Ammon's horn (tissue), 1 donor: ENCODE measurements around the gene NUP43.
"Not testable (repeated sequence)": the region's sequence is repeated elsewhere in the genome, so short reads cannot be mapped to it uniquely, and the experiment has no call there.

Source experiments
- DNase-seq: peaks from one replicate; pipeline ENCODE4 v3.0.0-alpha.2; 2016; ENCODE audit warnings: low spot score

Gene NUP43

DNA sequence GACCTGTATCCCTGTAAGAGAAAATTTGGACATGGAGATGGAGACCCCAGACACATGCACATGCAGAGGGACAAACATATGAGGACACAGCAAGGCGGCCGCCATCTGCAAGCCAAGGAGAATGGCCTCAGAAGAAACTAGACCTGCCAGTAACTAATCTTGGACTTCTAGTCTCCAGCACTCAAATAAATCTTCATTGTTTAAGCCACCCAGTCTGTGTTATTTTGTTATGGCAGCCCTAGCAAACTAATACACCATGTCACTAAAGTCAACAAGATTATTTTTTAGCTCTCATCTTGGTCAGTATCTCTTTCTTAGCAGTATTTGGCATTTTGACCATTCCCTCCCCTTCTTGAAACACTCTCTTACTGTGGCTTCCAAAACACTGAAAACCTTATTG is 55.1 kb downstream of the NUP43 start:
- DNase-seq, result no peak

DNA sequence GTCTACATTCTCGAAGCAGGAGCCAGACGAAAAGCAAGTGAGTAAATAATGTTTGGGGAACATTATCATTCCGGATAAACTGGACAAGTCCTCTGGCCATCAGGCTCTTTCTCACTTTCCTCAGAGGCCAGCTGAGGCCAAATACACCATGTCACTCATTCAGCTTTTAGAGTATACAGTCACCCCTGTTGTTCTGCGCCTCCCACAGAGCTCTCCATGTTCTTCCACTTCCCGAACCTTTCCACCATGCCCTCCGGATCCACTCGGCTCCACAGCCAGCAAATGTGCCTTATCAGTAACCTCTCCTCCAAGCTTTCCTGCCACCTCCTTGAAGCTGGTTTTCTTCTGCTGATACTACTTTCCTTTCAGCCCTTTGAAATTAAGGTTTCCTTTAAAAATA is 60.1 kb downstream of the NUP43 start:
- DNase-seq, result no peak

DNA sequence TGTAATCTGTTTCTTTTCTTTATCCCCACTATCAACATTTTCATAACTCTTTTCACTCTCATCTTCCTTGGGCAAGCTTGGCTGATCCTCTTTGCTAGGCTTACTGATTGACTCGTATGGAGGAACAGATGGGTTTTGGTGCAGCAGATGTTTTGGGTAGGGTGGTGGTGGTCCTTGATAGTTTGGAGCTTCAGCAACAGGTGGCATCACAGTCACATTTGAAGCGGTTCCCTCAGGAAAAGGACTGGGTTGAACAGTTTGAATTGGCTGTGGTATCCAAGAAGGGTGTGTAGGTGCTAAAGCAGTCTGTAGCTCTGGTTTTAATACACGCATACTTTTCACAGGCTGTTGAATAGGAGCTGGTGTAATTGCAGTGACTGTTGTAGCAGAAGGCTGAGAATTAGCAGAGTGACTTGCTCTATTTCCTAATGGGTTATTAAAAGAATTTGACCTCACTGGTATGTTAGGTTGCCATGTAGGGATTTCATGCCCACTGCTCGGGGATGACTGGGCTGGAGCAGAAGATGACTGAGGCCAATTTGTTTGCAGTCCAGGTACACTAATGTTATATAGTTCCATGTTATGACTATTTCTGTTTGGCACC is 63.0 kb downstream of the NUP43 start:
- peak; percentile 54 for DNase-seq

DNA sequence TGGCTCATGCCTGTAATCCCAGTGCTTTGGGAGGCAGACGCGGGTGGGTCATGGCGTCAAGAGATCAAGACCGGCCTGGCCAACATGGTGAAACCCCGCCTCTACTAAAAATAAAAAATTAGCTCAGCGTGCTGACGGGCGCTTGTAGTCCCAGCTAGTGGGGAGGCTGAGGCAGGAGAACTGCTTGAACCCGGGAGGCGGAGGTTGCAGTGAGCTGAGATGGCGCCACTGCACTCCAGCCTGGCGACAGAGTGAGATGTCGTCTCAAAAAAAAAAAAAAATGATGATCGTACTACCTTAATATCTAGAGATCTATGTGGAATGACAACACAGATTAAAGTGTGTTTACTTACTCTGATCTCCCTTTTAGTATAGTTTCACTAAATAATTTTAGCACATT is 64.5 kb downstream of the NUP43 start:
- DNase-seq, result not testable (repeated sequence)

DNA sequence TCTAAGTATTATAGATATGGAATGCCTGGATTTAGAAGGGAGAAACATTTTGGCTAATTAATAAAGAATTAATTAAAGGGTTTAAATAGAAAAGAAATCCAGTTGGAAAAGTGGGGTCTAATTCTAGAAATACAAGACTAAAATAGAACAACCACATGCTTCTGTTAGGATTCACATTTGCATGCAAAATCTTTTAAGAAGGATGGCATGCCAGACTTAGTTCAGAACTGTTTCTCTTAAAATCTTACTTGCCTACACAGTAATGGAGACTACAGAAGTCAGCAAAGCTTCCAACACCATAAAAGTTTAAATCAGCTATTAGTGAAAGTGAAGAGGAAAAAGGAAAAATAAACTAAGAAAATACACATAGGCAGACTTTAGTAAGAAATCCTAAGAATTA is 65.1 kb downstream of the NUP43 start:
- DNase-seq, result no peak

DNA sequence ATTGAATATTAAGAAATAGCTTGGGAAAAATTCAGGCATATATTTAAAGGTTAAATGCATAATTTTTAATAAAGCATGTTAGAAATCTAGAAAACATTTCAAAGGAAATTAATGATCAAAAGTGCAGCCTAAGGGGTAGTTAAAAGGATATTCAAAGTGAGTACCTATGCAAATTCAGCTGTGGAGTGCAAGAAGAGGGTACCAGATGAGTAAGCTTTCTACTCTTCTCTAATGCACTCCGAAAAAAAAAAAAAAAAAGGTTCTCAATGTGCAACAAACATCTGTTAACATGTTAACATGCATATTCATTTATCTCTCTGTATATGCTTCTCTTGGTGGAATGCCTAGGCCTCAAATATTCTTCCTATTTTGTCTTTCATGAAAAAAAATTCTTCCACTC is 65.8 kb downstream of the NUP43 start:
- no peak for DNase-seq
